GM18526 (cell line): Measurements from ENCODE around the gene TMEM119.

Experiments used
- POLR2A ChIP-seq: IDR thresholded peaks from 3 replicates; pipeline ENCODE4 v1.6.1; 2011; ENCODE audit not compliant: insufficient read length; ENCODE audit errors: extremely low read depth

TMEM119 gene

DNA sequence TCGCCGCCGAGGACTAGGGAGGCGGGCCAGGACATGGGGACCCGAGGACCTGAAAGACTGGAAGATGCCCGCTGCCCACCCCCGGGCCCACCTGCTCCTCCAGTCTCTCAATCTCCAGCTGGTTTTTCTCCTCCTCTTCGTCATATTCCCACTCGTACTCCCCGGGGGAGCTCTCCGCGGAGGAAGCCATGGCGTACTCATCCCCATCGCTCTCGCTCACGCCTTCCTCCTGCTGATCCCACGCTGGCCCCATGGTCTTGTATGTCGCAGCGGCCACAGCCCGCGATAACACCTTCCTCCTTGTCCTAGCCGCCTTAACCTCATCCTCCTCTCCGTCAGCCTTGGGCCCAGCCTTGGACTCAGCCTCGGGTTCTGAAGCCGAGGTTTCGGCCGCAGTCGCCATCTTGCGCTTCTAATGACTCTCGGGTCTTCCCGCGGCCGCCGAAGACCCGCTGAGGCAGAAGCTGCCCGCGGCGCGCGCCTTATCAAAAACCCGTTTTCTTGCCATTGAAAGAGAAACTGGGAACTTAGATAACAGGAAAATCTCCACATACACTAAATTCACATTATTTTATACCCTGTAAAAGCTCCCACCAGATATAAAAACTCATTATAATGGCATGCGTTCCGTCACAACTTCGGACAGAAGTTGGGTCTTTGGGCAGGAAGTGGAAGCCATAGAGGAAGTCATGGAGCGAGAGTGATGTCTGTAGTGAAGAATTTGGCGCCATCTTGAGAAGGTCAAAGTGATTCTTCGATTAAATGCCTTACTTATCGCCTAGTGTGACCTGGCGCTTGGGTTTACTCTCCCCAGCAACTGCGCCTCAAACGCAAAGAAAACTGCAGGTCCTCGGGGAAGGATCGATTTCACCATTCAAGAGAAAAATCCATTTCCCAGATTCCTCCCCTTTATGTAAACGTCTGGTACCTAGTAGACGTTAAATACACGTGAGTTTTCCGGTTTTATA lies 36.8 kb downstream of the TMEM119 start, which contains the start of gene SART3:
Gene SART3 (minus strand): TSS at position 422 of the 968 bp plus-strand sequence. CDS start 19 bp downstream, at position 403.
- TF ChIP-seq POLR2A, result peak; percentile 77

DNA sequence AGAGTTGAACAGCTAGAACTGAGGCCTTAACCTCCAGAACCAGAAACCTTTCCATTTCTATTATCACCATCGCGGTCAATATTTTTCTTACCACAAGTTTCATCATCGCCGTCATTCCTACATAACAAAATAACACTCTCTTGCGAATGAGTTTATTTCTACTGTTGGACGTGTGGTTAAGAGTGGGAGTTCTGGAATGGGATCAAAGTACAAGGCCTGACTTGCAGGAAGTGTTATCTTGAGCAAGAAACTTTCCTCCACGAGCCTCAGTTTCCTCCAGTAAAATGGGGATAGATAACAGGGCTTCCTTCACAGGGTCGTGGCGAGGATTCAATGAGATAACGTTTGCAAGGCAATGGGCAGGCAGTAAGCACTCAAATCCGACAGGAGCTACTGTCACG lies 37.6 kb downstream of the TMEM119 start:
- no peak for TF ChIP-seq POLR2A

DNA sequence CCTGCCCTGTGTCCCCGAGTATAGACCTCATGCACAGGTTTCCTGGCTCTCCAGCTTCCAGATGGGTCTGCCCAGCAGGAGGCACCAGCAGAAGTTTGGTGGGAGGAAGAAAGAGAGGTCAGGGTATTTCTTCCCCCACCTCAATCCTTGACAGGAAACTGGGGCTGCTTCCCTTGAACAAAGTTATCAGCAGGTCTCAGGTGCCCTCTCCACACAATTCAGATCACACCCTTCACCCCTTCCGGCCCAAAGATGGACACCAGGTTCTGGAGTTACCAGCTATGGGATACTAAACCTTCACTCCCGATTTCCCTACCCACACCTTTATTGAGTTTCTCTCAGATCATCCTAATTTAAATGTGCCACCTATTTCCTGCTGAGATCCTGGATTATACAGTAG lies 38.1 kb downstream of the TMEM119 start:
- no peak for TF ChIP-seq POLR2A

DNA sequence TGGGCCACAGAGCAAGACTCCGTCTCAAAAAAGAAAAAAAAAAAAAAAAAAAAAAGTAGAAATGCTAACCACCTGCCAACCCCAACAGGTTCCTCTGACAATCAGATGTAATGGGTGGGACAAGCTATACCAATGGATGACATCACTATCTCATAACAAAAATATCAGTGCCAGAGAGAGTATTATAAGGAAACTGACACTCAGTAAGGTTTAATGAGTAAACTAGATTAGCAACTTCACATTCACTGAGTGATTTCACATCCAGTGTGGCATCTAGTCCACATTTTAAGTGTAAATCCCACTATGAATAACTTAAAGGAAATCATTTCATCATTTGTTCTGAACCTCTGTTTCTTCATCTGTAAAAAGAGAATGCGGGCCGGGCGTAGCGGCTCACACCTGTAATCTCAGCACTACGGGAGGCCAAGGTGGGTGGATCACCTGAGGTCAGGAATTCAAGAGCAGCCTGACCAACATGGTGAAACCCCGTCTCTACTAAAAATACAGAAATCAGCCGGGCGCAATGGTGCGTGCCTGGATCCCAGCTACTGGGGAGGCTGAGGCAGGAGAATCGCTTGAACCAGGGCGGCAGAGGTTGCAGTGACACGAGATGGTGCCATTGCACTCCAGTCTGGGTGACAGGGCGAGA lies 38.8 kb downstream of the TMEM119 start:
- no peak for TF ChIP-seq POLR2A

DNA sequence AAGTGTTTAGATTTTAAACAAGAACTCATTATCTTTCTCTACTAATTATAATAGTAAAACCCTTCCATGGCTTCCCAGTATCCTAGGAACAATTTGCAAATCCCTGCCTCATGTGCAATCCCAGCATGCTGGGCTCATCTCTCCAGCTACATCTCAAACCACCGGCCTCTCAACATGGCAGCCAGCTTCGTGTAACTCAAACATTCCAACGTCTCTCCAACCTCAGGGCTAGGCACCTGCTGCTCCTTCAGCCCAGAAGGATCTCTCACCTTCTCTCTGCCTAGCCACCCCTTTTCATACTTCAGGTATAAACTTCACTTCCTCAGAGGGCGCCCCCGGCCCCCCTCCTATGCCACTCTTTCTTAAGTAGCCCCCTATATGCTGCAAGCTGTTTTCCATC lies 44.1 kb downstream of the TMEM119 start:
- no peak for TF ChIP-seq POLR2A

DNA sequence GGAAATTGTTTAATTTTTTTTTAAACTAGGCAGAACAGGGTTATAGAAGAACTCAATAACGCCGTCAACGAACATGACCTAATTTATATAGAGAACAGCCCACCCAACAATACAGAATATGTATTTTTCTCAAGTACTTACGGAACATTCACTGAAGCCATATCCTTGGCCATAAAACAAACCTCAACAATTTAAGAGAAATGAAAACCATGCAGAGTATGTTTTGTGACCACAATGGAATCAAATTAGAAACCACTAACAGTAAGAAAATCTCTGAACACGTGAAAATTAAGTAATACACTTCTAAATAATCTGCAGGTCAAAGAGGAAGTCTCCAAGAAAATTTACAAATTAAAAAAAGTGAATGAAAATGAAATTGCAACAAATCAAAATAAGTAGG lies 46.3 kb downstream of the TMEM119 start:
- no peak for TF ChIP-seq POLR2A

DNA sequence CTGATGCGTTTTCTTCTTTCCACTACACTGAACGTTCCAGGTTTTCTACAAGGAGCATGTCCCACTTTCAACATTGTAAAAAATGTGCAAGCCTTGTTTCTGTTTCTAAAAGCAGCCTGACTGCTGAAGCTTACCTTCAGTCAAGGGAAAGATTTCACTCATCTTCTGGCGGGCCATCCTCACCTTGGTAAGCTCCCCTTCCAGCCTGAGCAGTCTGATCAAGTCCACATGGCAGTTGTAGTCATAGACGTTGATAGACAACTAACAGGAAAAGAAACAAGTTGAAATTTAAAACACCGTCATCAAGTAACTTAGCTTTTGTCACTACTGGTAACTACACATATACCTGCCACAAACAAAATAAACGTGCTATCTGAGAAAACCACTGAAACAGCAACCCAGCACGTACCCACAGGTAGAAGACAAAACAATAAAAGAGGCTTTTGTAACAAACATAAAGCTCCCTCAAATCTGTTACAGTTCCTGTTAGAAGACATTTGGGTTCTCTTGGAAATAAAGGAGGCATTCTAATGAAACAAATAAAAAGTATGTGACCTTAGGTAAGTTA lies 48.8 kb downstream of the TMEM119 start:
- TF ChIP-seq POLR2A, result no peak

DNA sequence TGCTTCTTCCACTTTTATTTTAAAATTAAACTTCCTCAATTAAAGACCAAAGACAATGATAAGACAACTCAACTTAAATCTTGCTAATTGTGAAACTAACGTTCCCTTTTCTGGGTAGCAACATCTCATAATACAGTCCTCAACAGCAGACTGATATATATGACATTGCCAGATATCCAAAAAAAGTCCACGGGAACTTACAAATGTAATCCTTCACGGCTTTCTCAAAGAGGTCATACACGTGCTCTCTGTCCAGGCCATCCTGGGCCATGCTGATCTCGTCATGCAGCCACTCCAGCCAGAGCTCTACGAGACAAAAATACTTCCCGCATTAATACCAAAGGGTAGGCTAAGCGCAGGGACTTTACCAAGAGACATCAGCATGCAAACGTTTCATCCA lies 50.2 kb downstream of the TMEM119 start:
- no peak for TF ChIP-seq POLR2A

DNA sequence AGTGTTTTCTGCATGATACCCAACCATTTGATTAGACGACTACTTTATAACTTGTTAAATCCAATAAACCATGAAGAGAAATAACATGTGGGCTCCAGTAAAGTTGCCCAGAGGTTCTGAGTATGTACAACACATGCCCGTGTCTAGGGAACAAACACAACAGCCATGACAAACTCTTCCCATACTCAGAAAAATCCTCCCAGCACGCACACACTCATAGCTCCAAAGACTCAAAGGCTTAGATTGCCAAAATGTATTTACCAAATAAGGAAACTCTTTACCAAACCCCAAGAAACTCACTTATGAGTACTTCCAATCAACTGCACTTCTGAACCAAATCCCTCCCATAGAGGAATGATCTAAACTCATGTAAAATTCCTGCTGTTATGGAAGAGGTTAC lies 54.2 kb downstream of the TMEM119 start:
- no peak for TF ChIP-seq POLR2A

DNA sequence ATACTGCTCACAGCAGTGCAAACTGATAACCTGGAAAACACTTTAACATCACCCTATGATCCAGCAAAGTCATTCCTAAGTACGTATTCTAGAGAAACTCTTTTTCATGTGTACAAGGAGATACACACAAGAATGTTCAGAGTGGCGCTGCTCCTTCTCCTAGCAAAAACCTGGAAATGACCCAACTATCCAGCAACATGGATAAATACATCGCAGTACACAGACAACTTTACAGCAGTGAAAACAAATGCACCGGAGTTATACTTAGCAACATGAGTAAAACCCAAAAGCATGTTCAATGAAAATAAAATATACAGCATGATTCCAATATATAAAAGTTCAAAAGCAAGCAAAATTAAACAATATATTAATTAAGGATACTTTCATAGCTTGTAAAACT lies 55.6 kb downstream of the TMEM119 start:
- no peak for TF ChIP-seq POLR2A
